SU-DHL-6 (cell line): ENCODE data around the gene MAP2K6.

Experiments
- H2AFZ ChIP-seq: fragments of 200-600 bp; sonication (generic); 2 replicates; pipeline ENCODE4 v1.6.1; 2014; ENCODE audit warnings: low read depth, mild to moderate bottlenecking, moderate library complexity, mixed read lengths, antibody characterized with exemption, low read length; ENCODE audit not compliant: severe bottlenecking
- H3F3A ChIP-seq: fragments of 200-600 bp; shearing (Covaris generic); 2 replicates; pipeline ENCODE4 v1.6.0; 2016; ENCODE audit warnings: antibody characterized with exemption, mild to moderate bottlenecking; ENCODE audit not compliant: insufficient read depth
- H3K27ac ChIP-seq: fragments of 200-600 bp; sonication (generic); 2 replicates; pipeline ENCODE4 v1.5.1; 2016; ENCODE audit warnings: low read depth, mild to moderate bottlenecking, low read length, moderate library complexity, mixed read lengths
- H3K27me3 ChIP-seq: fragments of 200-600 bp; sonication (generic), shearing (Covaris generic); 2 replicates; pipeline ENCODE4 v1.6.0; 2014; ENCODE audit warnings: mild to moderate bottlenecking, low read length
- H3K36me3 ChIP-seq: fragments of 200-600 bp; sonication (generic); 2 replicates; pipeline ENCODE4 v1.6.1; 2014; ENCODE audit warnings: mild to moderate bottlenecking, low read length, mixed read lengths
- H3K4me2 ChIP-seq: fragments of 300-600, 200-600 bp; shearing (Covaris generic), sonication (generic); 2 replicates; pipeline ENCODE4 v1.6.0; 2014; ENCODE audit warnings: low read length, low read depth, mild to moderate bottlenecking; ENCODE audit not compliant: poor library complexity, severe bottlenecking
- H3K4me3 ChIP-seq: fragments of 200-600 bp; sonication (generic); 2 replicates; pipeline ENCODE4 v1.5.1; 2014; ENCODE audit warnings: antibody characterized with exemption, low read length, mild to moderate bottlenecking, mixed read lengths; ENCODE audit not compliant: insufficient read depth, poor library complexity, severe bottlenecking
- H3K79me2 ChIP-seq: fragments of 200-600 bp; sonication (generic); 2 replicates; pipeline ENCODE4 v1.6.1; 2014; ENCODE audit warnings: mild to moderate bottlenecking, low read length, moderate library complexity; ENCODE audit not compliant: insufficient read depth
- H3K9ac ChIP-seq: fragments of 200-600 bp; sonication (generic); 2 replicates; pipeline ENCODE4 v1.7.0; 2014; ENCODE audit warnings: mild to moderate bottlenecking, low read length
- H3K9me2 ChIP-seq: fragments of 200-600 bp; sonication (generic); replicated peaks from 2 replicates; pipeline ENCODE4 v1.6.1; 2014; ENCODE audit warnings: low read length; ENCODE audit not compliant: insufficient read depth
- H3K9me3 ChIP-seq: fragments of 200-600 bp; sonication (generic); 2 replicates; pipeline ENCODE4 v1.6.1; 2014; ENCODE audit warnings: low read length, mixed read lengths; ENCODE audit not compliant: insufficient read depth
- H4K20me1 ChIP-seq: fragments of 200-600 bp; sonication (generic); 2 replicates; pipeline ENCODE4 v1.6.1; 2014; ENCODE audit warnings: low read depth, mild to moderate bottlenecking, antibody characterized with exemption, low read length, moderate library complexity, mixed read lengths
- CTCF ChIP-seq: fragments of 200-600 bp; sonication (generic); IDR thresholded peaks from one replicate; pipeline ENCODE4 v1.5.1; 2017; ENCODE audit warnings: antibody characterized with exemption, mild to moderate bottlenecking, low read length, moderate library complexity; ENCODE audit not compliant: insufficient read depth, poor library complexity, severe bottlenecking
- EZH2phosphoT487 ChIP-seq: fragments of 200-600 bp; sonication (generic), shearing (Covaris generic); conservative IDR thresholded peaks from 2 replicates; pipeline ENCODE4 v1.6.1; 2018; ENCODE audit warnings: mild to moderate bottlenecking, antibody characterized with exemption, low read length, moderate library complexity, mixed read lengths

Gene MAP2K6

GRCh38 chr17:69470702-69471101, 56.2 kb downstream of the MAP2K6 start:
- no peaks in the 10 kb centered on the region for H4K20me1 ChIP-seq
- H3K9me2 ChIP-seq, result no peaks in the 10 kb centered on the region
- no peak overlapping the region for H3K27ac ChIP-seq
- H3F3A ChIP-seq, result no peaks in the 10 kb centered on the region
- H3K4me3 ChIP-seq, result no peak overlapping the region
- TF ChIP-seq EZH2phosphoT487 (no peak), CTCF (no peak)
- no peaks in the 10 kb centered on the region for H3K79me2 ChIP-seq
- no peak overlapping the region for H3K9ac ChIP-seq
- H3K9me3 ChIP-seq, result no peaks in the 10 kb centered on the region
- H3K36me3 ChIP-seq, result no peaks in the 10 kb centered on the region
- H3K4me2 ChIP-seq, result no peak overlapping the region
- H2AFZ ChIP-seq, result no peak overlapping the region
- H3K27me3 ChIP-seq, result no peaks in the 10 kb centered on the region

GRCh38 chr17:69471406-69471805, 56.9 kb downstream of the MAP2K6 start:
- H3K27me3 ChIP-seq, result no peaks in the 10 kb centered on the region
- H3K4me3 ChIP-seq, result no peak overlapping the region
- TF ChIP-seq CTCF (no peak), EZH2phosphoT487 (no peak)
- H3K9me2 ChIP-seq, result no peaks in the 10 kb centered on the region
- H3K4me2 ChIP-seq, result no peak overlapping the region
- H3K9ac ChIP-seq, result no peak overlapping the region
- no peak overlapping the region for H3K27ac ChIP-seq
- no peaks in the 10 kb centered on the region for H3K79me2 ChIP-seq
- no peaks in the 10 kb centered on the region for H4K20me1 ChIP-seq
- H3K9me3 ChIP-seq, result no peaks in the 10 kb centered on the region
- no peak overlapping the region for H2AFZ ChIP-seq
- H3K36me3 ChIP-seq, result no peaks in the 10 kb centered on the region
- no peaks in the 10 kb centered on the region for H3F3A ChIP-seq

- no peak overlapping the region for H3K4me2 ChIP-seq
- H2AFZ ChIP-seq, result no peak overlapping the region
- H3F3A ChIP-seq, result no peaks in the 10 kb centered on the region
- H3K27me3 ChIP-seq, result no peaks in the 10 kb centered on the region
- no peak overlapping the region for H3K27ac ChIP-seq
- no peaks in the 10 kb centered on the region for H3K36me3 ChIP-seq
- H3K9me2 ChIP-seq, result no peaks in the 10 kb centered on the region
- TF ChIP-seq CTCF (no peak), EZH2phosphoT487 (no peak)
- H3K79me2 ChIP-seq, result no peaks in the 10 kb centered on the region
- H3K4me3 ChIP-seq, result no peak overlapping the region
- no peak overlapping the region for H3K9ac ChIP-seq
- no peaks in the 10 kb centered on the region for H4K20me1 ChIP-seq
- H3K9me3 ChIP-seq, result no peaks in the 10 kb centered on the region
Observed at GRCh38 chr17:69473841-69474831, 59.6 kb downstream of the MAP2K6 start.
